Spleen (tissue), 11 donors: ENCODE data around the gene CHST2. TPM values are rescaled to one million over a fixed set of nuclear protein-coding genes. Genes with fewer than 3 reads are reported as not detected.

ENCODE experiments used
- DNase-seq: peaks from one replicate; pipeline ENCODE4 v3.0.0-alpha.2; 2020
- H3K27ac ChIP-seq, 8 donors: fragments of 200-600 bp; sonication (generic) in 7 of 8; 1 replicate in 4 of 8; 2 replicates in 4 of 8; pipeline versions ENCODE4 v1.5.0 to v1.8.0; 2016 to 2021; ENCODE audit warnings: inconsistent platforms in 4 of 8, mild to moderate bottlenecking in 4 of 8, moderate library complexity in 1 of 8
- H3K27me3 ChIP-seq, 7 donors: fragments of 200-600 bp; sonication (generic) in 6 of 7; replicated peaks in 1 of 7; 1 replicate in 4 of 7; 2 replicates in 3 of 7; pipeline versions ENCODE4 v1.5.0 to v1.8.0; 2016 to 2021; ENCODE audit warnings: inconsistent platforms in 3 of 7, mild to moderate bottlenecking in 1 of 7
- H3K36me3 ChIP-seq, 6 donors: fragments of 200-600 bp; sonication (generic) in 5 of 6; 1 replicate in 4 of 6; 2 replicates in 2 of 6; pipeline versions ENCODE4 v1.5.0 to v1.8.0; 2016 to 2021; ENCODE audit warnings: inconsistent platforms in 2 of 6
- H3K4me1 ChIP-seq, 6 donors: fragments of 200-600 bp; sonication (generic) in 5 of 6; 1 replicate in 3 of 6; 2 replicates in 3 of 6; pipeline versions ENCODE4 v1.5.0 to v1.8.0; 2016 to 2021; ENCODE audit warnings: inconsistent platforms in 3 of 6
- H3K4me3 ChIP-seq, 8 donors: fragments of 200-600 bp; sonication (generic) in 7 of 8; 1 replicate in 4 of 8; 2 replicates in 4 of 8; pipeline versions ENCODE4 v1.5.0 to v1.8.0; 2016 to 2021; ENCODE audit warnings: inconsistent platforms in 4 of 8, mild to moderate bottlenecking in 4 of 8, moderate library complexity in 2 of 8
- H3K9me3 ChIP-seq, 8 donors: fragments of 200-600 bp; sonication (generic) in 7 of 8; 1 replicate in 4 of 8; 2 replicates in 4 of 8; pipeline versions ENCODE4 v1.5.0 to v1.8.0; 2016 to 2021; ENCODE audit warnings: inconsistent platforms in 4 of 8
- POLR2A ChIP-seq, 3 donors: fragments of 450-650 bp; IDR thresholded peaks; one replicate each; pipeline ENCODE4 v1.5.1; 2017; ENCODE audit warnings: antibody characterized with exemption in 3 of 3, mild to moderate bottlenecking in 1 of 3
- POLR2AphosphoS5 ChIP-seq, 3 donors: sonication (generic); formaldehyde crosslinking; IDR thresholded peaks; one replicate each; pipeline ENCODE4 v1.5.1; 2017; ENCODE audit warnings: antibody characterized with exemption in 3 of 3
- WGBS, 5 donors: extraction: QIAGEN DNeasy Blood & Tissue Kit in 3 of 5; methylation state at CpG; one replicate each; pipeline versions ENCODE4 v1.1.5 to v1.1.7; 2013 to 2018; 5-methylcytosine and 5-hydroxymethylcytosine counted together
- intact Hi-C: fragments of 100-400 bp; cut with DNase I; formaldehyde crosslinking; loops from one replicate; pipeline ENCODE4 v1.15.0; 2023; ENCODE audit warnings: low total_unique reads
- polyA plus RNA-seq, 3 donors: library from polyadenylated mRNA; stranded (reverse); fragments of 200-250 nt; gene quantifications; one replicate each; pipeline ENCODE4 v1.2.1, GENCODE V29; 2013
- total RNA-seq, 7 donors: library from RNA; depleted of rRNA in 3 of 7; stranded (reverse); fragments of >200 nt in 3 of 7; fragmentation: NEBNext Ultra II Directional in 4 of 7; extraction: Animal tissue kit (Norgen Biotek cat#: 25700) in 4 of 7; gene quantifications; one replicate each; pipeline versions ENCODE4 v1.1.0 to v1.2.1, GENCODE V29; 2016 to 2021
- TF ChIP-seq, protein P1 (sequence below), 11 experiments: fragments of 200-600 bp in 7 of 11; fragments of 450-650 bp in 4 of 11; sonication (generic) in 4 of 11; IDR thresholded peaks in 8 of 11; conservative IDR thresholded peaks in 3 of 11; 1 replicate in 7 of 11; 2 replicates in 4 of 11; pipeline versions ENCODE4 v1.4.0 to v1.8.0; 2016 to 2021; ENCODE audit warnings: antibody characterized with exemption in 11 of 11, inconsistent platforms in 4 of 11, mild to moderate bottlenecking in 1 of 11
- donor health status: healthy with polysubstance abuse.
- donor health status: DM: no; HTN: no; CAD: no; lungs with moderate emphysema.
- donor health status: DM: no; HTN: no; CAD: no.
- donor health status: Bipolar disorder and iron deficiency.
- donor health status: healthy.
- donor health status: DM: no; HTN: no; CAD: no.
- donor health status: DM: yes; HTN: yes; CAD: no.

CHST2 gene
- total and polyA plus RNA-seq, 10 donors, result 8.5 to 46.6 (median 30.5) TPM

DNA sequence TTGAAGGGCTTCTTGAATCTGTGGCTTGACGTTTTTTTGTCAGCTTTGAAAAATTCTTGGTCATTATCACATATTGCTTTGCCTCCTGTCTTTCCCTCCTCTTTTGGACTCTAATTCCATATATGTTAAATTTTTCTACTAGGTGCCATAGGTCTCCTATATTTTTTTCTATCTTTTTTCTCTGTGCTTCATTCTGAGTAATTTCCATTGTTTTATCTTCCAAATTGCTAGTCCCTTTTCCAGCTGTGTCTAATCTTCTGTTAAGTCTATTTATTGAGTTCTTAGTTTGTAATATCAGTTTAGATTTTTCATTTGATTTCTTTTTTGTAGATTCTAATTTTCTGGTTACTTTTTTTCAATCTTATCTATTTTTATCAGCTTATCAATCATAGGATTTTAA, 53.7 kb downstream of the CHST2 start:
- 86 to 94% (median 89%) methylated on average over 1 of the region's 1 CpG for WGBS, 5 donors
- H3K4me1 ChIP-seq, result peaks cover 15 to 49% (median 31%) of the 10 kb centered on the region in 6 donors
- H3K27me3 ChIP-seq, result no peaks in the 10 kb centered on the region
- intact Hi-C loops, result no loop called here
- H3K27ac ChIP-seq, result peak overlapping the region in 6 of 8 donors; percentile 71 to 81 (median 80)
- H3K4me3 ChIP-seq, result no peak overlapping the region
- H3K36me3 ChIP-seq, result no peaks in the 10 kb centered on the region
- TF ChIP-seq POLR2A (IDR thresholded peaks at IDR 0.05), result no peak
- TF ChIP-seq, protein P1, sequence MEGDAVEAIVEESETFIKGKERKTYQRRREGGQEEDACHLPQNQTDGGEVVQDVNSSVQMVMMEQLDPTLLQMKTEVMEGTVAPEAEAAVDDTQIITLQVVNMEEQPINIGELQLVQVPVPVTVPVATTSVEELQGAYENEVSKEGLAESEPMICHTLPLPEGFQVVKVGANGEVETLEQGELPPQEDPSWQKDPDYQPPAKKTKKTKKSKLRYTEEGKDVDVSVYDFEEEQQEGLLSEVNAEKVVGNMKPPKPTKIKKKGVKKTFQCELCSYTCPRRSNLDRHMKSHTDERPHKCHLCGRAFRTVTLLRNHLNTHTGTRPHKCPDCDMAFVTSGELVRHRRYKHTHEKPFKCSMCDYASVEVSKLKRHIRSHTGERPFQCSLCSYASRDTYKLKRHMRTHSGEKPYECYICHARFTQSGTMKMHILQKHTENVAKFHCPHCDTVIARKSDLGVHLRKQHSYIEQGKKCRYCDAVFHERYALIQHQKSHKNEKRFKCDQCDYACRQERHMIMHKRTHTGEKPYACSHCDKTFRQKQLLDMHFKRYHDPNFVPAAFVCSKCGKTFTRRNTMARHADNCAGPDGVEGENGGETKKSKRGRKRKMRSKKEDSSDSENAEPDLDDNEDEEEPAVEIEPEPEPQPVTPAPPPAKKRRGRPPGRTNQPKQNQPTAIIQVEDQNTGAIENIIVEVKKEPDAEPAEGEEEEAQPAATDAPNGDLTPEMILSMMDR (IDR thresholded peaks at IDR 0.05 in 8 of 11, conservative IDR thresholded peaks at IDR 0.05 in 3 of 11), result no peak
- TF ChIP-seq POLR2AphosphoS5 (IDR thresholded peaks at IDR 0.05), result no peak
- peaks cover 0 to 14% (median 9%) of the 10 kb centered on the region in 8 donors for H3K9me3 ChIP-seq
- no peak for DNase-seq

Other genes starting within 250 kb of the CHST2 start
- 1 to 10 TPM; 1.8 to 8.4 (median 4.9) TPM for gene PCOLCE2, start 230.7 kb upstream of the CHST2 start, total RNA-seq
- 10 to 100 TPM in 1 of 3 donors, 1 to 10 TPM in 2; 8.9 to 18.2 (median 9.1) TPM for gene PCOLCE2, start 230.7 kb upstream of the CHST2 start, polyA plus RNA-seq
- under 1 TPM in 3 of 7 donors, not detected in 4; 0.33 to 0.64 (median 0.51) TPM for gene PAQR9, start 156.1 kb upstream of the CHST2 start, total RNA-seq
- under 1 TPM in 1 of 3 donors, not detected in 2; 0.04 TPM for gene PAQR9, start 156.1 kb upstream of the CHST2 start, polyA plus RNA-seq
- gene U2SURP, start 118.2 kb upstream of the CHST2 start, total RNA-seq, result 100 to 1,000 TPM in 5 of 7 donors, 10 to 100 TPM in 2; 73.4 to 130 (median 105) TPM
- gene U2SURP, start 118.2 kb upstream of the CHST2 start, polyA plus RNA-seq, result 10 to 100 TPM; 29.7 to 31.0 (median 31.0) TPM